DND-41 (cell line): ENCODE data around the gene ZFP57.

Experiments
- ATAC-seq: fragments of 200-7000 bp; cut with Tn5 transposase; 3 replicates; pipeline ENCODE4 v1.9.1; 2021; ENCODE audit warnings: low read depth; ENCODE audit not compliant: insufficient read depth
- DNase-seq: peaks from one replicate; pipeline ENCODE4 v3.0.0-alpha.2; 2020
- H2AFZ ChIP-seq: 2 replicates; pipeline ENCODE4 v1.6.0; 2012; ENCODE audit warnings: low read depth, low read length
- H3K27ac ChIP-seq: 2 replicates; pipeline ENCODE4 v1.5.1; 2012; ENCODE audit warnings: low read length, inconsistent platforms
- H3K27me3 ChIP-seq: fragments of 200-600 bp; sonication (generic); 2 replicates; pipeline ENCODE4 v1.6.0; 2012; ENCODE audit warnings: low read length, mild to moderate bottlenecking, inconsistent platforms; ENCODE audit not compliant: insufficient read depth, poor library complexity
- H3K36me3 ChIP-seq: 2 replicates; pipeline ENCODE4 v1.5.1; 2012; ENCODE audit warnings: low read length, inconsistent platforms; ENCODE audit not compliant: insufficient read depth
- H3K4me1 ChIP-seq: 2 replicates; pipeline ENCODE4 v1.5.1; 2012; ENCODE audit warnings: mild to moderate bottlenecking, low read length; ENCODE audit not compliant: insufficient read depth
- H3K4me2 ChIP-seq: 2 replicates; pipeline ENCODE4 v1.6.0; 2012; ENCODE audit warnings: mild to moderate bottlenecking, moderate library complexity, low read length, inconsistent platforms; ENCODE audit not compliant: insufficient read depth
- H3K4me3 ChIP-seq, 2 experiments: fragments of 200-600 bp in 1 of 2; shearing (Covaris generic) in 1 of 2; 2 replicates each; pipeline ENCODE4 v1.5.1; 2012 to 2016; ENCODE audit warnings: inconsistent platforms in 2 of 2, low read length in 2 of 2, mild to moderate bottlenecking in 2 of 2, low read depth in 1 of 2, moderate library complexity in 1 of 2
- H3K79me2 ChIP-seq: 2 replicates; pipeline ENCODE4 v1.6.0; 2012; ENCODE audit warnings: low read length, inconsistent platforms; ENCODE audit not compliant: insufficient read depth
- H3K9ac ChIP-seq: 2 replicates; pipeline ENCODE4 v1.6.0; 2012; ENCODE audit warnings: low read depth, mild to moderate bottlenecking, inconsistent platforms, low read length, moderate library complexity
- H3K9me3 ChIP-seq: 2 replicates; pipeline ENCODE4 v1.5.1; 2012; ENCODE audit warnings: low read length, moderate library complexity, mild to moderate bottlenecking, inconsistent platforms; ENCODE audit not compliant: insufficient read depth, severe bottlenecking
- H4K20me1 ChIP-seq: 2 replicates; pipeline ENCODE4 v1.6.0; 2012; ENCODE audit warnings: low read length; ENCODE audit not compliant: insufficient read depth
- CTCF ChIP-seq: IDR thresholded peaks from 2 replicates; pipeline ENCODE4 v1.5.1; 2012; ENCODE audit warnings: borderline replicate concordance, low read length, moderate library complexity, mild to moderate bottlenecking; ENCODE audit not compliant: poor library complexity, severe bottlenecking; ENCODE audit errors: extremely low read depth
- EZH2 ChIP-seq: IDR thresholded peaks from 3 replicates; pipeline ENCODE4 v1.6.1; 2012; ENCODE audit warnings: borderline replicate concordance, low read depth, mild to moderate bottlenecking, moderate library complexity, low read length, inconsistent platforms; ENCODE audit not compliant: severe bottlenecking

Gene ZFP57

GRCh38 chr6:29720863-29721262 is 39.9 kb upstream of the ZFP57 start:
- H3K27me3 ChIP-seq, result peaks cover 10% of the 10 kb centered on the region
- no peaks in the 10 kb centered on the region for H3K36me3 ChIP-seq
- H4K20me1 ChIP-seq, result no peaks in the 10 kb centered on the region
- TF ChIP-seq CTCF (no peak), EZH2 (no peak)
- DNase-seq, result no peak
- no peaks in the 10 kb centered on the region for H3K9me3 ChIP-seq
- H3K9ac ChIP-seq, result no peak overlapping the region
- no peaks in the 10 kb centered on the region for H3K4me1 ChIP-seq
- no peak for ATAC-seq
- no peak overlapping the region for H3K4me3 ChIP-seq
- no peak overlapping the region for H2AFZ ChIP-seq
- no peak overlapping the region for H3K4me2 ChIP-seq
- H3K27ac ChIP-seq, result no peak overlapping the region
- no peaks in the 10 kb centered on the region for H3K79me2 ChIP-seq

GRCh38 chr6:29710281-29710941 is 29.5 kb upstream of the ZFP57 start:
- ATAC-seq (no peak), DNase-seq (no peak)
- no peaks in the 10 kb centered on the region for H3K9me3 ChIP-seq
- H4K20me1 ChIP-seq, result 0 out of 2 replicates have a peak, but pooled peaks cover 4% of the 10 kb centered on the region
- H3K9ac ChIP-seq, result no peak overlapping the region
- H3K79me2 ChIP-seq, result no peaks in the 10 kb centered on the region
- H2AFZ ChIP-seq, result no peak overlapping the region
- no peak overlapping the region for H3K27ac ChIP-seq
- TF ChIP-seq CTCF, result no peak
- no peaks in the 10 kb centered on the region for H3K36me3 ChIP-seq
- peak overlapping the region; percentile 61 for H3K4me2 ChIP-seq
- peaks cover 31% of the 10 kb centered on the region for H3K4me1 ChIP-seq
- H3K27me3 ChIP-seq, result peaks cover 21% of the 10 kb centered on the region
- no peak overlapping the region for H3K4me3 ChIP-seq

- Histone ChIP-seq H3K36me3 (no peaks in the 10 kb centered on the region), H3K4me3 (peak overlapping the region in 1 of 2 experiments; percentile 43; a peak in 2 of 4 replicates), H3K27me3 (peaks cover 13% of the 10 kb centered on the region), H3K4me1 (peaks cover 31% of the 10 kb centered on the region), H2AFZ (no peak overlapping the region), H3K27ac (no peak overlapping the region), H4K20me1 (0 out of 2 replicates have a peak, but pooled peaks cover 4% of the 10 kb centered on the region), H3K79me2 (no peaks in the 10 kb centered on the region), H3K9ac (peak overlapping the region; percentile 1; the same call in 1 of the 2 replicates), H3K9me3 (no peaks in the 10 kb centered on the region), H3K4me2 (peak overlapping the region; percentile 61)
- no peak for TF ChIP-seq EZH2
- TF ChIP-seq CTCF, result no peak
- peak; percentile 8; the same call in 1 of the 3 replicates for ATAC-seq
- DNase-seq, result no peak
Measured at GRCh38 chr6:29709188-29709587, 28.2 kb upstream of the ZFP57 start.
